Iris pigment epithelial cell (primary cell): ENCODE measurements around the gene UCP2.
"Not testable (repeated sequence)": the region's sequence is repeated elsewhere in the genome, so short reads cannot be mapped to it uniquely, and the experiment has no call there.

Experiments
- DNase-seq: peaks from one replicate; pipeline ENCODE4 v3.0.0-alpha.2; 2011; ENCODE audit warnings: low read depth

UCP2 gene

GRCh38 chr11:73944085-73944484 lies 38.6 kb downstream of the UCP2 start:
- no peak for DNase-seq

GRCh38 chr11:73942010-73942409 lies 40.6 kb downstream of the UCP2 start:
- DNase-seq: no peak

- DNase-seq: no peak
These were observed 41.7 kb downstream of the UCP2 start for GRCh38 chr11:73940801-73941570.

GRCh38 chr11:73939096-73939495 lies 43.5 kb downstream of the UCP2 start:
- DNase-seq: peak; percentile 14

GRCh38 chr11:73936047-73936446 lies 46.6 kb downstream of the UCP2 start:
- not testable (repeated sequence) for DNase-seq

- DNase-seq: no peak
These were observed 49.9 kb downstream of the UCP2 start for GRCh38 chr11:73932781-73933180.

- no peak for DNase-seq
These were observed 50.7 kb downstream of the UCP2 start for GRCh38 chr11:73931951-73932350.

- peak; percentile 88 for DNase-seq
These were observed 51.5 kb downstream of the UCP2 start for GRCh38 chr11:73931039-73931645.

- no peak for DNase-seq
These were observed 53.3 kb downstream of the UCP2 start for GRCh38 chr11:73929388-73929787.
